ENCODE data around the gene MDK.
"Not testable (repeated sequence)": the region's sequence is repeated elsewhere in the genome, so short reads cannot be mapped to it uniquely, and the experiment has no call there.

Gene MDK

GRCh38 chr11:46367244-46367915 lies 14.1 kb upstream of the MDK start:
- H3K27me3 ChIP-seq (replicated peaks) = no peaks in the 10 kb centered on the region
- peaks cover 23% of the 10 kb centered on the region for H3K36me3 ChIP-seq (replicated peaks)
- TF ChIP-seq CTCF (IDR thresholded peaks at IDR 0.05; ENCODE audit: low read depth, low read length, missing control alignments) = peak; percentile 91
- H3K4me3 ChIP-seq (ENCODE audit: low read depth, low read length) = no peak overlapping the region
- in situ Hi-C loops (cut with HindIII; ENCODE audit: low pct_ligation_motif_present, low sequenced_read_pairs) = no loop called here
- no peak overlapping the region for H3K27ac ChIP-seq
- DNase-seq = no peak

- Histone ChIP-seq H3K27ac (no peak overlapping the region), H3K4me3 (ENCODE audit: low read depth, low read length) (no peak overlapping the region), H3K27me3 (replicated peaks) (no peaks in the 10 kb centered on the region), H3K36me3 (replicated peaks) (peaks cover 28% of the 10 kb centered on the region)
- no peak for TF ChIP-seq CTCF (IDR thresholded peaks at IDR 0.05; ENCODE audit: low read depth, low read length, missing control alignments)
- DNase-seq = no peak
- in situ Hi-C loops (cut with HindIII; ENCODE audit: low pct_ligation_motif_present, low sequenced_read_pairs) = no loop called here
Measured at GRCh38 chr11:46367916-46368267, 13.6 kb upstream of the MDK start.

- peak; percentile 97 for TF ChIP-seq CTCF (IDR thresholded peaks at IDR 0.05; ENCODE audit: low read depth, low read length, missing control alignments)
- peak; percentile 63 for DNase-seq
- H3K36me3 ChIP-seq (replicated peaks) = peaks cover 34% of the 10 kb centered on the region
- H3K27me3 ChIP-seq (replicated peaks) = no peaks in the 10 kb centered on the region
- H3K27ac ChIP-seq = no peak overlapping the region
- in situ Hi-C loops (cut with HindIII; ENCODE audit: low pct_ligation_motif_present, low sequenced_read_pairs) = no loop called here
- H3K4me3 ChIP-seq (ENCODE audit: low read depth, low read length) = no peak overlapping the region
Measured at GRCh38 chr11:46369458-46370152, 11.9 kb upstream of the MDK start.

- DNase-seq = no peak
- Histone ChIP-seq H3K27me3 (replicated peaks) (no peaks in the 10 kb centered on the region), H3K36me3 (replicated peaks) (peaks cover 41% of the 10 kb centered on the region)
Measured at GRCh38 chr11:46370253-46370652, 11.2 kb upstream of the MDK start.

GRCh38 chr11:46371262-46371661 lies 10.2 kb upstream of the MDK start:
- DNase-seq; H3K27me3 ChIP-seq (replicated peaks); in situ Hi-C loops (cut with HindIII; ENCODE audit: low pct_ligation_motif_present, low sequenced_read_pairs); H3K27ac ChIP-seq; H3K4me3 ChIP-seq (ENCODE audit: low read depth, low read length): not testable (repeated sequence)
- H3K36me3 ChIP-seq (replicated peaks) = peaks cover 51% of the 10 kb centered on the region

More at GRCh38 chr11:46370253-46370652, 11.2 kb upstream of the MDK start:
- in situ Hi-C loops (cut with HindIII; ENCODE audit: low pct_ligation_motif_present, low sequenced_read_pairs) = no loop called here
- H3K4me3 ChIP-seq (ENCODE audit: low read depth, low read length) = no peak overlapping the region
- TF ChIP-seq CTCF (IDR thresholded peaks at IDR 0.05; ENCODE audit: low read depth, low read length, missing control alignments) = no peak
- H3K27ac ChIP-seq = no peak overlapping the region

- in situ Hi-C loops (cut with HindIII; ENCODE audit: low pct_ligation_motif_present, low sequenced_read_pairs) = no loop called here
- DNase-seq = no peak
- TF ChIP-seq CTCF (IDR thresholded peaks at IDR 0.05; ENCODE audit: low read depth, low read length, missing control alignments) = no peak
- H3K27ac ChIP-seq = no peak overlapping the region
- no peaks in the 10 kb centered on the region for H3K27me3 ChIP-seq (replicated peaks)
- peaks cover 56% of the 10 kb centered on the region for H3K36me3 ChIP-seq (replicated peaks)
- no peak overlapping the region for H3K4me3 ChIP-seq (ENCODE audit: low read depth, low read length)
Measured at GRCh38 chr11:46372086-46372485, 9.4 kb upstream of the MDK start.

- peaks cover 58% of the 10 kb centered on the region for H3K36me3 ChIP-seq (replicated peaks)
- H3K27ac ChIP-seq; H3K27me3 ChIP-seq (replicated peaks); H3K4me3 ChIP-seq (ENCODE audit: low read depth, low read length); in situ Hi-C loops (cut with HindIII; ENCODE audit: low pct_ligation_motif_present, low sequenced_read_pairs); DNase-seq: not testable (repeated sequence)
Measured at GRCh38 chr11:46372501-46372900, 9.0 kb upstream of the MDK start.
